MM.1S (cell line): Measurements from ENCODE around the gene SLC1A7.

ENCODE experiments used
- DNase-seq: peaks from one replicate; pipeline ENCODE4 v3.0.0-alpha.2; 2015
- H2AFZ ChIP-seq: fragments of 300-600 bp; sonication (generic); 2 replicates; pipeline ENCODE4 v1.6.0; 2016; ENCODE audit warnings: antibody characterized with exemption, low read length
- H3F3A ChIP-seq: fragments of 300-600 bp; sonication (generic); 2 replicates; pipeline ENCODE4 v1.6.1; 2016; ENCODE audit warnings: mild to moderate bottlenecking, antibody characterized with exemption, low read length, moderate library complexity, mixed read lengths; ENCODE audit not compliant: insufficient read depth
- H3K27ac ChIP-seq: fragments of 300-600 bp; sonication (generic); 2 replicates; pipeline ENCODE4 v1.5.1; 2016; ENCODE audit warnings: mild to moderate bottlenecking, low read length
- H3K27me3 ChIP-seq: fragments of 300-600 bp; sonication (generic); replicated peaks from 2 replicates; pipeline ENCODE4 v1.6.0; 2016; ENCODE audit warnings: low read length; ENCODE audit not compliant: insufficient read depth
- H3K36me3 ChIP-seq: fragments of 300-600 bp; sonication (generic); replicated peaks from 2 replicates; pipeline ENCODE4 v1.6.1; 2016; ENCODE audit warnings: mild to moderate bottlenecking, low read length, mixed read lengths; ENCODE audit not compliant: insufficient read depth
- H3K4me1 ChIP-seq: fragments of 300-600 bp; sonication (generic); 2 replicates; pipeline ENCODE4 v1.6.1; 2016; ENCODE audit warnings: low read length, mixed read lengths
- H3K4me2 ChIP-seq: fragments of 300-600 bp; sonication (generic); 2 replicates; pipeline ENCODE4 v1.6.0; 2016; ENCODE audit warnings: low read depth, low read length
- H3K4me3 ChIP-seq: fragments of 300-600 bp; sonication (generic); 2 replicates; pipeline ENCODE4 v1.5.1; 2016; ENCODE audit warnings: low read length, mixed read lengths
- H3K79me2 ChIP-seq: fragments of 300-600 bp; sonication (generic); 2 replicates; pipeline ENCODE4 v1.6.1; 2016; ENCODE audit warnings: mixed run types, low read length, mixed read lengths
- H3K9ac ChIP-seq: fragments of 300-600 bp; sonication (generic); 2 replicates; pipeline ENCODE4 v1.6.1; 2016; ENCODE audit warnings: low read length, mixed read lengths
- H3K9me2 ChIP-seq: fragments of 300-600 bp; sonication (generic); replicated peaks from 2 replicates; pipeline ENCODE4 v1.6.1; 2016; ENCODE audit warnings: mild to moderate bottlenecking, low read length, mixed read lengths; ENCODE audit not compliant: insufficient read depth
- H3K9me3 ChIP-seq: fragments of 300-600 bp; sonication (generic); replicated peaks from 2 replicates; pipeline ENCODE4 v1.6.1; 2016; ENCODE audit warnings: mild to moderate bottlenecking, low read length, mixed read lengths; ENCODE audit not compliant: insufficient read depth
- H4K20me1 ChIP-seq: fragments of 300-600 bp; sonication (generic); 2 replicates; pipeline ENCODE4 v1.6.1; 2016; ENCODE audit warnings: mild to moderate bottlenecking, low read length, moderate library complexity, mixed read lengths; ENCODE audit not compliant: insufficient read depth
- EZH2 ChIP-seq: fragments of 300-600 bp; sonication (generic); optimal IDR thresholded peaks from 2 replicates; pipeline ENCODE3; 2017; ENCODE audit warnings: low read depth, mild to moderate bottlenecking, antibody characterized with exemption, low read length, mixed read lengths
- EZH2phosphoT487 ChIP-seq: fragments of 300-600 bp; sonication (generic); IDR thresholded peaks from 2 replicates; pipeline ENCODE4 v1.6.1; 2018; ENCODE audit warnings: antibody characterized with exemption, low read length
- TF ChIP-seq, protein P1 (sequence below): fragments of 300-600 bp; sonication (generic); IDR thresholded peaks from 2 replicates; pipeline ENCODE4 v1.5.1; 2016; ENCODE audit warnings: antibody characterized with exemption, low read length, mixed read lengths

Gene SLC1A7

DNA sequence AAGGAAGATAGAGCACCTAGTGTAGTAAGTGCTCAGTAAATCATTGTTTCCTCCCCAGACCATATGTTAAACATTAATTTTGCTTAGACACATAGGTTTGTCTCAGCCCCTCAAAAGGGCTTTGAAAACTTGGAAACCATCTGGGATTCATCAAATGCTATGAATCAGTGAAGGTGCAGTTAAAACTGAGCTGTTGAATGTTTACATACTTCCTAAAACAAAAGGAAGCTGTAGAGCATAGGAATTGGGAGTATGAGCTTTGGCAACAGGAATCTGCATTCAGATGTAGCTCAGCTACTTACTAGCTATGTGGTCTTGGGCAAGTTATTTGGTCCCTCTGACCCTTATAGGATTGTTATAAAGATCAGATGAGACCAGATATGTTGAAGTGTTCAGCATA is 99.2 kb downstream of the SLC1A7 start:
- H3K4me1 ChIP-seq = no peaks in the 10 kb centered on the region
- H3F3A ChIP-seq = no peaks in the 10 kb centered on the region
- H3K36me3 ChIP-seq = peaks cover 2% of the 10 kb centered on the region; the same call in 1 of the 2 replicates
- DNase-seq = no peak
- no peaks in the 10 kb centered on the region for H4K20me1 ChIP-seq
- no peak overlapping the region for H3K4me2 ChIP-seq
- H3K9me2 ChIP-seq = no peaks in the 10 kb centered on the region
- no peaks in the 10 kb centered on the region for H3K9me3 ChIP-seq
- H3K27ac ChIP-seq = no peak overlapping the region
- TF ChIP-seq EZH2 = no peak
- TF ChIP-seq, protein P1, sequence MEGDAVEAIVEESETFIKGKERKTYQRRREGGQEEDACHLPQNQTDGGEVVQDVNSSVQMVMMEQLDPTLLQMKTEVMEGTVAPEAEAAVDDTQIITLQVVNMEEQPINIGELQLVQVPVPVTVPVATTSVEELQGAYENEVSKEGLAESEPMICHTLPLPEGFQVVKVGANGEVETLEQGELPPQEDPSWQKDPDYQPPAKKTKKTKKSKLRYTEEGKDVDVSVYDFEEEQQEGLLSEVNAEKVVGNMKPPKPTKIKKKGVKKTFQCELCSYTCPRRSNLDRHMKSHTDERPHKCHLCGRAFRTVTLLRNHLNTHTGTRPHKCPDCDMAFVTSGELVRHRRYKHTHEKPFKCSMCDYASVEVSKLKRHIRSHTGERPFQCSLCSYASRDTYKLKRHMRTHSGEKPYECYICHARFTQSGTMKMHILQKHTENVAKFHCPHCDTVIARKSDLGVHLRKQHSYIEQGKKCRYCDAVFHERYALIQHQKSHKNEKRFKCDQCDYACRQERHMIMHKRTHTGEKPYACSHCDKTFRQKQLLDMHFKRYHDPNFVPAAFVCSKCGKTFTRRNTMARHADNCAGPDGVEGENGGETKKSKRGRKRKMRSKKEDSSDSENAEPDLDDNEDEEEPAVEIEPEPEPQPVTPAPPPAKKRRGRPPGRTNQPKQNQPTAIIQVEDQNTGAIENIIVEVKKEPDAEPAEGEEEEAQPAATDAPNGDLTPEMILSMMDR = no peak
- TF ChIP-seq EZH2phosphoT487 = no peak
- H3K27me3 ChIP-seq = no peaks in the 10 kb centered on the region
- no peak overlapping the region for H2AFZ ChIP-seq
- H3K4me3 ChIP-seq = no peak overlapping the region
- no peak overlapping the region for H3K9ac ChIP-seq
- H3K79me2 ChIP-seq = no peaks in the 10 kb centered on the region

DNA sequence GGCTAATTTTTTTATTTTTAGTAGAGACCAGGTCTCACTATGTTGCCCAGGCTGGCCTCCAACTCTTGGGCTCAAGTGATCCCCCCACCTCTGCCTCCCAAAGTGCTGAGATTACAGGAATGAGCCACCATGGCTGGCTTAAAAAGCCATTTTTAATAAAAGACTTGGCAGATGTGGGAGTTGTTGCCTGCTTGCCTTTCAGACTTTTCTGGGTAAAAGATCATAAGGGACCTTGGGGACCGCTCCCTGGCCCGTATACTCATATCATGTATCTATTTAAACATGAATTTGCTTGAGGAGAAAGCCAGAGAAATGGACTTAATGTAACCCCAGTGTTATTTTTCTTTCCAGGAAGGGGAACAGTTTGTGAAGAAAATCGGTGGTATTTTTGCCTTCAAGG is 103.9 kb downstream of the SLC1A7 start:
- no peaks in the 10 kb centered on the region for H3F3A ChIP-seq
- no peaks in the 10 kb centered on the region for H3K9me3 ChIP-seq
- DNase-seq = no peak
- no peak overlapping the region for H2AFZ ChIP-seq
- no peaks in the 10 kb centered on the region for H3K9me2 ChIP-seq
- H3K27me3 ChIP-seq = no peaks in the 10 kb centered on the region
- no peak for TF ChIP-seq EZH2
- TF ChIP-seq, protein P1 = no peak
- no peak for TF ChIP-seq EZH2phosphoT487
- H3K4me2 ChIP-seq = no peak overlapping the region
- H3K4me1 ChIP-seq = no peaks in the 10 kb centered on the region
- no peak overlapping the region for H3K4me3 ChIP-seq
- H3K79me2 ChIP-seq = no peaks in the 10 kb centered on the region
- H3K27ac ChIP-seq = no peak overlapping the region
- no peak overlapping the region for H3K9ac ChIP-seq
- H3K36me3 ChIP-seq = peaks cover 2% of the 10 kb centered on the region; the same call in 1 of the 2 replicates
- no peaks in the 10 kb centered on the region for H4K20me1 ChIP-seq
